Panc1 (cell line): Measurements from ENCODE around the gene PRAMEF20. TPM values are rescaled to one million over a fixed set of nuclear protein-coding genes. Genes with fewer than 3 reads are reported as not detected.

ENCODE experiments used
- ATAC-seq: fragments of 200-7000 bp; cut with Tn5 transposase; 2 replicates; pipeline ENCODE4 v1.9.1; 2020; ENCODE audit warnings: mild to moderate bottlenecking, moderate library complexity
- BruUV-seq: library from RNA; stranded (reverse); fragments of 400-500 nt; replicated peaks from 2 replicates; lab custom pipeline; 2021; lab: Mats Ljungman, UMichigan
- CTCF ChIA-PET: fragments of 300-600 bp; sonication (Branson Sonifier 250); formaldehyde crosslinking; loops from one replicate; lab custom pipeline; 2022; ENCODE audit warnings: antibody characterized with exemption; lab: Charles Lee
- POLR2A ChIA-PET: fragments of 300-600 bp; sonication (Branson Sonifier 250); formaldehyde crosslinking; loops from one replicate; lab custom pipeline; 2022; ENCODE audit warnings: antibody characterized with exemption; lab: Charles Lee
- DNase-seq: peaks from one replicate; pipeline ENCODE4 v3.0.0-alpha.2; 2010; ENCODE audit warnings: low read depth, low spot score
- H3K27ac ChIP-seq: 2 replicates; pipeline ENCODE4 v1.5.1; 2011; ENCODE audit warnings: mild to moderate bottlenecking, low read length, inconsistent platforms
- H3K27me3 ChIP-seq: fragments of 200-500 bp; sonication (Bioruptor generic); 2 replicates; pipeline ENCODE4 v1.6.0; 2014; ENCODE audit warnings: low read length, inconsistent platforms; ENCODE audit not compliant: control insufficient read depth, insufficient read depth
- H3K36me3 ChIP-seq: fragments of 200-500 bp; sonication (Bioruptor generic); 2 replicates; pipeline ENCODE4 v1.5.1; 2014; ENCODE audit warnings: inconsistent platforms, mild to moderate bottlenecking, low read length, moderate library complexity; ENCODE audit not compliant: control insufficient read depth, insufficient read depth
- H3K4me1 ChIP-seq: 2 replicates; pipeline ENCODE4 v1.5.1; 2011; ENCODE audit warnings: inconsistent platforms, mild to moderate bottlenecking, low read length, moderate library complexity; ENCODE audit not compliant: control insufficient read depth, insufficient read depth
- H3K4me3 ChIP-seq, 2 experiments: 2 replicates each; pipeline ENCODE4 v1.5.1; 2011 to 2012; ENCODE audit warnings: low read depth in 2 of 2, low read length in 2 of 2, mild to moderate bottlenecking in 2 of 2, inconsistent platforms in 1 of 2, moderate library complexity in 1 of 2
- H3K9me3 ChIP-seq: fragments of 200-500 bp; sonication (Bioruptor generic); 2 replicates; pipeline ENCODE4 v1.5.1; 2014; ENCODE audit warnings: low read depth, mild to moderate bottlenecking, inconsistent platforms, low read length, moderate library complexity; ENCODE audit not compliant: control insufficient read depth, insufficient read depth
- CTCF ChIP-seq: fragments of 450-650 bp; IDR thresholded peaks from 2 replicates; pipeline ENCODE4 v1.5.1; 2017; ENCODE audit warnings: mild to moderate bottlenecking
- POLR2AphosphoS5 ChIP-seq: IDR thresholded peaks from 2 replicates; pipeline ENCODE4 v1.6.1; 2012; ENCODE audit warnings: mild to moderate bottlenecking, low read depth, low read length, moderate library complexity
- REST ChIP-seq, 2 experiments: IDR thresholded peaks; 2 replicates each; pipeline ENCODE4 v1.6.1; 2011 to 2012; ENCODE audit warnings: low read depth in 2 of 2, control low read depth in 1 of 2, low read length in 1 of 2, mild to moderate bottlenecking in 1 of 2, moderate library complexity in 1 of 2; ENCODE audit not compliant: insufficient read depth in 1 of 2
- TCF7L2 ChIP-seq: IDR thresholded peaks from 2 replicates; pipeline ENCODE4 v1.6.1; 2011; ENCODE audit warnings: mild to moderate bottlenecking, low read depth, low read length, inconsistent platforms
- in situ Hi-C: cut with HindIII; loops from 2 replicates; pipeline ENCODE4 v1.10.0; 2016; ENCODE audit warnings: low sequenced_read_pairs, low pct_unique_long_range_greater_than_20kb
- intact Hi-C: fragments of 100-400 bp; cut with micrococcal nuclease; formaldehyde crosslinking; loops from one replicate; pipeline ENCODE4 v1.10.0; 2022; ENCODE audit not compliant: unreplicated experiment
- total RNA-seq: library from RNA; stranded (reverse); gene quantifications from one replicate; pipeline ENCODE4 v1.2.1, GENCODE V29; 2021; ENCODE audit not compliant: unreplicated experiment

PRAMEF20 gene
- total RNA-seq, 1 experiment from 2014 or later: not detected

GRCh38 chr1:13456904-13457532 is 46.8 kb downstream of the PRAMEF20 start:
- ChIA-PET CTCF (no interaction called here), POLR2A (no interaction called here)
- intact Hi-C loops (no loop called here), in situ Hi-C loops (no loop called here)
- no peak overlapping the region for H3K27ac ChIP-seq
- no peaks in the 10 kb centered on the region; the same call in 1 of the 2 replicates for H3K27me3 ChIP-seq
- H3K36me3 ChIP-seq: no peaks in the 10 kb centered on the region
- ATAC-seq (no peak), DNase-seq (no peak)
- BruUV-seq: no TSS peak
- H3K9me3 ChIP-seq: no peaks in the 10 kb centered on the region
- H3K4me3 ChIP-seq: no peak overlapping the region
- H3K4me1 ChIP-seq: no peaks in the 10 kb centered on the region
- TF ChIP-seq CTCF (no peak), TCF7L2 (no peak), REST (IDR thresholded peaks at IDR 0.05; ENCODE audit: insufficient read depth in 1 of 2, low read depth in 2 of 2, low read length in 1 of 2) (no peak)

- Histone ChIP-seq H3K4me1 (no peaks in the 10 kb centered on the region), H3K27me3 (peaks cover 2% of the 10 kb centered on the region; the same call in 1 of the 2 replicates), H3K4me3 (no peak overlapping the region), H3K9me3 (no peaks in the 10 kb centered on the region), H3K27ac (no peak overlapping the region), H3K36me3 (no peaks in the 10 kb centered on the region)
- TF ChIP-seq TCF7L2 (no peak), POLR2AphosphoS5 (no peak), REST (IDR thresholded peaks at IDR 0.05; ENCODE audit: insufficient read depth in 1 of 2, low read depth in 2 of 2, low read length in 1 of 2) (no peak)
- DNase-seq: no peak
- in situ Hi-C loops (no loop called here), intact Hi-C loops (no loop called here)
- ATAC-seq: no peak
- CTCF ChIA-PET: no interaction called here
- BruUV-seq: no TSS peak
- POLR2A ChIA-PET: no interaction called here
These were observed 51.7 kb downstream of the PRAMEF20 start for GRCh38 chr1:13461977-13462376.
